Measurements from ENCODE around the gene SKIDA1. TPM values are rescaled to one million over a fixed set of nuclear protein-coding genes. Genes with fewer than 3 reads are reported as not detected.
"Not testable (repeated sequence)": the region's sequence is repeated elsewhere in the genome, so short reads cannot be mapped to it uniquely, and the experiment has no call there.

The SKIDA1 gene
- total RNA-seq, 1 experiment from 2014 or later: 9.4 TPM

DNA sequence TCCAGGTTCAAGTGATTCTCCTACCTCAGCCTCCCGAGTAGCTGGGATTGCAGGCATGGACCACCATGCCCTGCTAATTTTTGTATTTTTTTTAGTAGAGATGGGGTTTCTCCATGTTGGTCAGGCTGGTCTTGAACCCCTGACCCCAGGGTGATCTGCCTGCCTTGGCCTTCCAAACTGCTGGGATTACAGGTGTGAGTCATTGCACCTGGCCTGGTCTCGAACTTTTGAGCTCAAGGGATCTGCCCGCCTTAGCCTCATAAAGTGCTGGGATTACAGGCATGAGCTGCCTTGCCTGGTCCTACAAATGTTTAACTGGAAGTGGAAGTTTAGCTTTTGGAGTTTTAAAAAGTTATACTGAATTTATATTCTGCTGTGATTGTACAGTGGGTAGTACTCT is 11.4 kb upstream of the SKIDA1 start (continued):
- TF ChIP-seq, protein P1, sequence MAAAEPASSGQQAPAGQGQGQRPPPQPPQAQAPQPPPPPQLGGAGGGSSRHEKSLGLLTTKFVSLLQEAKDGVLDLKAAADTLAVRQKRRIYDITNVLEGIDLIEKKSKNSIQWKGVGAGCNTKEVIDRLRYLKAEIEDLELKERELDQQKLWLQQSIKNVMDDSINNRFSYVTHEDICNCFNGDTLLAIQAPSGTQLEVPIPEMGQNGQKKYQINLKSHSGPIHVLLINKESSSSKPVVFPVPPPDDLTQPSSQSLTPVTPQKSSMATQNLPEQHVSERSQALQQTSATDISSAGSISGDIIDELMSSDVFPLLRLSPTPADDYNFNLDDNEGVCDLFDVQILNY (CRISPR knock-in tag; IDR thresholded peaks at IDR 0.05): no peak
- TF ChIP-seq NR1H2 (CRISPR knock-in tag; IDR thresholded peaks at IDR 0.05) (no peak), RELA (CRISPR knock-in tag; IDR thresholded peaks at IDR 0.05; ENCODE audit: borderline replicate concordance) (no peak)

DNA sequence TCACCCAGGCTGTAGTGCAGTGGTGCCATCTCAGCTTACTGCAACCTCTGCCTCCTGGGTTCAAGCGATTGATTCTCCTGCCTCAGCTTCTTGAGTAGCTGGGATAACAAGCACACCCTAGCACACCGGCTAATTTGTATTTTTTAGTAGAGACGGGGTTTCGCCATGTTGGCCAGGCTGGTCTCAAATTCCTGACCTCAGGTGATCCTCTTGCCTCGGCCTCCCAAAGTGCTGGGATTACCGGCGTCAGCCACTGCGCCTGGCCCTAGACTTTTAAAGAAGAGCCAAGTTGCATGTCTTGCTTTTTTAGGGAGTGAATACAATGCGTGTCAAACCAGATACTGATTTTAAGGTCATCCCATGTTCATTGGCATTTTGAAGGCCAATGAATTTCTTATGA is 10.5 kb upstream of the SKIDA1 start:
- DNase-seq (ENCODE audit: low spot score); H3K9me3 Mint-ChIP-seq; H3K27me3 Mint-ChIP-seq (ENCODE audit: low read depth); CTCF ChIA-PET; H3K27ac Mint-ChIP-seq; ATAC-seq: not testable (repeated sequence)
- POLR2A ChIA-PET: interaction anchor here (0.8 kb wide), 1 partner anchor 27 kb away, joined by 3 read pairs; no protein-coding TSS in a partner anchor
- Mint-ChIP-seq H3K36me3 (peaks cover 26% of the 10 kb centered on the region), H3K4me3 (peak overlapping the region; percentile 76), H3K4me1 (peaks cover 32% of the 10 kb centered on the region)

DNA sequence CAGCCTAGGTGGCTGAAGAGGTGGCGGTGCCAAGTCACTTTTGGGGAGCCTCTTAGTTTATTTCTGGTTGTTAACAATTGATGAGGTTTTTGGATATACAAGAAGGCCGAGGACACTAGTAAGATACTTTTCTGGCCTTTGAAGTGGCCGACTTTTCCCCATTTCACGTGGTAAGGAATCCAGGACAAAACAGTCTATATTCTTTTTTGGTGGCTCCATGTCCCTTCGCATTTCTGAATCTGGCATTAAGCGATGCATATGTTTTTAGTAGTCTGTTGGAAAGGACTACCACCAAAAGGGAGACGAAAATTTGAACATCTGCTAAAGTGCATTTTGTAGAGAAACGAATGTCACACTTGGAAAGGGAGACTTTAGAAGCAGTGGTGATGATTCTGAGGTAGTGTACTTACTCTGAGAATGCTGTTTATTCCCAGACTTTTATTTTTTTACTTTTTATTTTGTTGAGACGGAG is 10.0 kb upstream of the SKIDA1 start:
- peaks cover 22% of the 10 kb centered on the region for H3K36me3 Mint-ChIP-seq
- H3K27ac Mint-ChIP-seq: peak overlapping the region; percentile 87
- no peaks in the 10 kb centered on the region for H3K27me3 Mint-ChIP-seq (ENCODE audit: low read depth)
- peaks cover 37% of the 10 kb centered on the region for H3K4me1 Mint-ChIP-seq
- TF ChIP-seq GABPB1 (CRISPR knock-in tag; IDR thresholded peaks at IDR 0.05) (no peak), MYBL2 (CRISPR knock-in tag; IDR thresholded peaks at IDR 0.05) (no peak), NR1H2 (CRISPR knock-in tag; IDR thresholded peaks at IDR 0.05) (no peak), SOX15 (CRISPR knock-in tag; IDR thresholded peaks at IDR 0.05) (no peak)
- TF ChIP-seq, protein P2, sequence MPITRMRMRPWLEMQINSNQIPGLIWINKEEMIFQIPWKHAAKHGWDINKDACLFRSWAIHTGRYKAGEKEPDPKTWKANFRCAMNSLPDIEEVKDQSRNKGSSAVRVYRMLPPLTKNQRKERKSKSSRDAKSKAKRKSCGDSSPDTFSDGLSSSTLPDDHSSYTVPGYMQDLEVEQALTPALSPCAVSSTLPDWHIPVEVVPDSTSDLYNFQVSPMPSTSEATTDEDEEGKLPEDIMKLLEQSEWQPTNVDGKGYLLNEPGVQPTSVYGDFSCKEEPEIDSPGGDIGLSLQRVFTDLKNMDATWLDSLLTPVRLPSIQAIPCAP (CRISPR knock-in tag; IDR thresholded peaks at IDR 0.05): no peak
- H3K9me3 Mint-ChIP-seq: no peaks in the 10 kb centered on the region
- POLR2A ChIA-PET: interaction anchor here (0.8 kb wide), 1 partner anchor 26 kb away, joined by 3 read pairs; no protein-coding TSS in a partner anchor
- DNase-seq (ENCODE audit: low spot score): no peak
- peak overlapping the region; percentile 76 for H3K4me3 Mint-ChIP-seq
- ATAC-seq: no peak
- CTCF ChIA-PET: no interaction called here

DNA sequence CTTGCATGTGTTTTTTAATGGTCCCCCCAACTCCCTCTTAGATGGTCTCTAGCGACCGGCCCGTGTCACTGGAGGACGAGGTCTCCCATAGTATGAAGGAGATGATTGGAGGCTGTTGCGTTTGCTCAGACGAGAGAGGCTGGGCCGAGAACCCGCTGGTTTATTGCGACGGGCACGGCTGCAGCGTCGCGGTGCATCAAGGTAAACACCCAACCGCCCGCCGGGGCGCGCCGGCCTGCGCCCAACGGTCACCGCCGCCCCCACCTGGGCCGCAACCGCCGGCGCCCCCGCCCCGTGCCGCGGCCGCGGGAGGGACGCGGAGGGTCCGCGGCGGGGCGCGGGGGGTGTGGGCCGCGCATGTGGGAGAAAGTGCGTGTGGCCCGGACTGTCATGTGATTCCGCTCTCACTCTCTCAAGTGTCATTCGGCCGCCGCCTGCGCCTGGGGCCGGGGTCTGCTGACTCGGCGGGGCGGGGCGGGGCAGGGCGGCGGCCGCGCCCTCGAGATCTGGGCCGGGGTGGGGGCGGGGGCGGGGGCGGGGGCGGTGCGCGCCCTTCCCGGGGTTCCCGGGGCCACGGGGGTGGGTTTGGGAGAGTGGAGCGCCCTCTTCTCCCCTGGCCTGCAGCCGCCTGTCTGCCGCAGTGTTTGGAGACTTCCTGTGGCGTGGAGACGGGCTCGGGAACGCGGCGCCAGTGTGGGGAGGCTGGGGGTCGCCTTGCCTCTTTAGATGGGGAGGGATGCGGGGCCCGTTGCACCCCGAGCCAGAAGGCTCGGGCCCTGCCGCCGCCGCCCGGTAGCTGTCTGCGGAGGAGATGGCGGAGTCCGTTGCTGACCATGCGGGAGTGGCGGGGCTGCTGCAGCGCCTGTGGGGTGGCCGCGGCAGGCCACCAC is 9.4 kb upstream of the SKIDA1 start:
- ChIA-PET CTCF (no interaction called here), POLR2A (interaction anchor here (0.8 kb wide), 1 partner anchor 26 kb away, joined by 3 read pairs; no protein-coding TSS in a partner anchor)
- no peaks in the 10 kb centered on the region for H3K27me3 Mint-ChIP-seq (ENCODE audit: low read depth)
- peak; percentile 60 for DNase-seq (ENCODE audit: low spot score)
- H3K4me1 Mint-ChIP-seq: peaks cover 42% of the 10 kb centered on the region
- peak overlapping the region; percentile 76 for H3K4me3 Mint-ChIP-seq
- H3K27ac Mint-ChIP-seq: peak overlapping the region; percentile 87
- H3K9me3 Mint-ChIP-seq: no peaks in the 10 kb centered on the region
- ATAC-seq: peak; percentile 7
- peaks cover 18% of the 10 kb centered on the region for H3K36me3 Mint-ChIP-seq
- TF ChIP-seq FOXP1 (CRISPR knock-in tag; IDR thresholded peaks at IDR 0.05; ENCODE audit: borderline replicate concordance) (peak; percentile 34; the same call in 1 of the 2 replicates), MYBL2 (CRISPR knock-in tag; IDR thresholded peaks at IDR 0.05) (0 out of 2 replicates have a peak, but pooled peaks have one; percentile 44), NR3C1 (CRISPR knock-in tag; conservative IDR thresholded peaks at IDR 0.05; ENCODE audit: low read depth) (no peak), FOXK1 (CRISPR knock-in tag; IDR thresholded peaks at IDR 0.05) (0 out of 2 replicates have a peak, but pooled peaks have one; percentile 9), TEAD4 (CRISPR knock-in tag; IDR thresholded peaks at IDR 0.05) (no peak), JUN (CRISPR knock-in tag; IDR thresholded peaks at IDR 0.05) (no peak)
- TF ChIP-seq, protein P3, sequence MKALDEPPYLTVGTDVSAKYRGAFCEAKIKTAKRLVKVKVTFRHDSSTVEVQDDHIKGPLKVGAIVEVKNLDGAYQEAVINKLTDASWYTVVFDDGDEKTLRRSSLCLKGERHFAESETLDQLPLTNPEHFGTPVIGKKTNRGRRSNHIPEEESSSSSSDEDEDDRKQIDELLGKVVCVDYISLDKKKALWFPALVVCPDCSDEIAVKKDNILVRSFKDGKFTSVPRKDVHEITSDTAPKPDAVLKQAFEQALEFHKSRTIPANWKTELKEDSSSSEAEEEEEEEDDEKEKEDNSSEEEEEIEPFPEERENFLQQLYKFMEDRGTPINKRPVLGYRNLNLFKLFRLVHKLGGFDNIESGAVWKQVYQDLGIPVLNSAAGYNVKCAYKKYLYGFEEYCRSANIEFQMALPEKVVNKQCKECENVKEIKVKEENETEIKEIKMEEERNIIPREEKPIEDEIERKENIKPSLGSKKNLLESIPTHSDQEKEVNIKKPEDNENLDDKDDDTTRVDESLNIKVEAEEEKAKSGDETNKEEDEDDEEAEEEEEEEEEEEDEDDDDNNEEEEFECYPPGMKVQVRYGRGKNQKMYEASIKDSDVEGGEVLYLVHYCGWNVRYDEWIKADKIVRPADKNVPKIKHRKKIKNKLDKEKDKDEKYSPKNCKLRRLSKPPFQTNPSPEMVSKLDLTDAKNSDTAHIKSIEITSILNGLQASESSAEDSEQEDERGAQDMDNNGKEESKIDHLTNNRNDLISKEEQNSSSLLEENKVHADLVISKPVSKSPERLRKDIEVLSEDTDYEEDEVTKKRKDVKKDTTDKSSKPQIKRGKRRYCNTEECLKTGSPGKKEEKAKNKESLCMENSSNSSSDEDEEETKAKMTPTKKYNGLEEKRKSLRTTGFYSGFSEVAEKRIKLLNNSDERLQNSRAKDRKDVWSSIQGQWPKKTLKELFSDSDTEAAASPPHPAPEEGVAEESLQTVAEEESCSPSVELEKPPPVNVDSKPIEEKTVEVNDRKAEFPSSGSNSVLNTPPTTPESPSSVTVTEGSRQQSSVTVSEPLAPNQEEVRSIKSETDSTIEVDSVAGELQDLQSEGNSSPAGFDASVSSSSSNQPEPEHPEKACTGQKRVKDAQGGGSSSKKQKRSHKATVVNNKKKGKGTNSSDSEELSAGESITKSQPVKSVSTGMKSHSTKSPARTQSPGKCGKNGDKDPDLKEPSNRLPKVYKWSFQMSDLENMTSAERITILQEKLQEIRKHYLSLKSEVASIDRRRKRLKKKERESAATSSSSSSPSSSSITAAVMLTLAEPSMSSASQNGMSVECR (CRISPR knock-in tag; IDR thresholded peaks at IDR 0.05; ENCODE audit: borderline replicate concordance): peak; percentile 33; the same call in 1 of the 2 replicates
- TF ChIP-seq, protein P4, sequence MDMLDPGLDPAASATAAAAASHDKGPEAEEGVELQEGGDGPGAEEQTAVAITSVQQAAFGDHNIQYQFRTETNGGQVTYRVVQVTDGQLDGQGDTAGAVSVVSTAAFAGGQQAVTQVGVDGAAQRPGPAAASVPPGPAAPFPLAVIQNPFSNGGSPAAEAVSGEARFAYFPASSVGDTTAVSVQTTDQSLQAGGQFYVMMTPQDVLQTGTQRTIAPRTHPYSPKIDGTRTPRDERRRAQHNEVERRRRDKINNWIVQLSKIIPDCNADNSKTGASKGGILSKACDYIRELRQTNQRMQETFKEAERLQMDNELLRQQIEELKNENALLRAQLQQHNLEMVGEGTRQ (CRISPR knock-in tag; IDR thresholded peaks at IDR 0.05): peak; percentile 75
- TF ChIP-seq, protein P5, sequence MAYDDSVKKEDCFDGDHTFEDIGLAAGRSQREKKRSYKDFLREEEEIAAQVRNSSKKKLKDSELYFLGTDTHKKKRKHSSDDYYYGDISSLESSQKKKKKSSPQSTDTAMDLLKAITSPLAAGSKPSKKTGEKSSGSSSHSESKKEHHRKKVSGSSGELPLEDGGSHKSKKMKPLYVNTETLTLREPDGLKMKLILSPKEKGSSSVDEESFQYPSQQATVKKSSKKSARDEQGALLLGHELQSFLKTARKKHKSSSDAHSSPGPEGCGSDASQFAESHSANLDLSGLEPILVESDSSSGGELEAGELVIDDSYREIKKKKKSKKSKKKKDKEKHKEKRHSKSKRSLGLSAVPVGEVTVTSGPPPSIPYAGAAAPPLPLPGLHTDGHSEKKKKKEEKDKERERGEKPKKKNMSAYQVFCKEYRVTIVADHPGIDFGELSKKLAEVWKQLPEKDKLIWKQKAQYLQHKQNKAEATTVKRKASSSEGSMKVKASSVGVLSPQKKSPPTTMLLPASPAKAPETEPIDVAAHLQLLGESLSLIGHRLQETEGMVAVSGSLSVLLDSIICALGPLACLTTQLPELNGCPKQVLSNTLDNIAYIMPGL (CRISPR knock-in tag; IDR thresholded peaks at IDR 0.05): peak; percentile 36; the same call in 1 of the 2 replicates
